ENCODE results near the gene RFX5. TPM values are rescaled to one million over a fixed set of nuclear protein-coding genes. Genes with fewer than 3 reads are reported as not detected.

The RFX5 gene
- total RNA-seq, 1 experiment from 2014 or later = 52.7 TPM

- Histone ChIP-seq H3K9me3 (ENCODE audit: control insufficient read depth in 1 of 2, insufficient read depth in 1 of 2, low read depth in 1 of 2, low read length in 2 of 2) (peaks cover 6 to 9% of the 10 kb centered on the region in 2 experiments; a peak in 2 of 4 replicates), H3K36me3 (ENCODE audit: control insufficient read depth in 1 of 2, insufficient read depth in 2 of 2, low read length in 2 of 2) (no peaks in the 10 kb centered on the region), H3K9ac (ENCODE audit: low read length) (no peak overlapping the region), H3K27me3 (ENCODE audit: insufficient read depth, low read length) (no peaks in the 10 kb centered on the region), H3K4me1 (ENCODE audit: control insufficient read depth in 1 of 2, insufficient read depth in 2 of 2, low read length in 2 of 2) (no peaks in the 10 kb centered on the region), H3K27ac (ENCODE audit: low read depth, low read length) (no peak overlapping the region), H3K4me2 (ENCODE audit: low read length) (no peak overlapping the region), H3K79me2 (ENCODE audit: insufficient read depth, low read length) (no peaks in the 10 kb centered on the region), H3K4me3 (replicated peaks in 1 of 2; ENCODE audit: low read depth in 1 of 2, low read length in 2 of 2) (no peak overlapping the region), H4K20me1 (ENCODE audit: insufficient read depth) (no peaks in the 10 kb centered on the region), H2AFZ (ENCODE audit: low read depth, low read length, poor library complexity, severe bottlenecking) (no peak overlapping the region), H3K9me2 (ENCODE audit: insufficient read depth) (no peaks in the 10 kb centered on the region)
- ATAC-seq (no peak), DNase-seq (ENCODE audit: low read depth, low spot score) (no peak)
- BruUV-seq (replicated peaks) = no TSS peak
- TF ChIP-seq CBX3 (IDR thresholded peaks at IDR 0.05; ENCODE audit: low read depth) (0 out of 2 replicates have a peak, but pooled peaks have one; percentile 19), RAD21 (IDR thresholded peaks at IDR 0.05; ENCODE audit: low read depth) (no peak)
- ChIA-PET POLR2A (no interaction called here), CTCF (no interaction called here), RAD21 (ENCODE audit: low non-redundant PET in 1 of 2, low total read pairs in 2 of 2, uncharacterized antibody in 2 of 2, unreplicated experiment in 2 of 2) (no interaction called here)
- intact Hi-C loops (cut with micrococcal nuclease) = no loop called here
Observed at GRCh38 chr1:151362308-151363155, 15.5 kb upstream of the RFX5 start.

GRCh38 chr1:151361883-151362282 is 14.8 kb upstream of the RFX5 start:
- Histone ChIP-seq H4K20me1 (ENCODE audit: insufficient read depth) (no peaks in the 10 kb centered on the region), H3K79me2 (ENCODE audit: insufficient read depth, low read length) (no peaks in the 10 kb centered on the region), H2AFZ (ENCODE audit: low read depth, low read length, poor library complexity, severe bottlenecking) (no peak overlapping the region), H3K4me3 (replicated peaks in 1 of 2; ENCODE audit: low read depth in 1 of 2, low read length in 2 of 2) (no peak overlapping the region), H3K36me3 (ENCODE audit: control insufficient read depth in 1 of 2, insufficient read depth in 2 of 2, low read length in 2 of 2) (no peaks in the 10 kb centered on the region), H3K9ac (ENCODE audit: low read length) (no peak overlapping the region), H3K4me2 (ENCODE audit: low read length) (no peak overlapping the region), H3K27me3 (ENCODE audit: insufficient read depth, low read length) (no peaks in the 10 kb centered on the region), H3K9me2 (ENCODE audit: insufficient read depth) (no peaks in the 10 kb centered on the region), H3K9me3 (ENCODE audit: control insufficient read depth in 1 of 2, insufficient read depth in 1 of 2, low read depth in 1 of 2, low read length in 2 of 2) (peaks cover 6 to 9% of the 10 kb centered on the region in 2 experiments; a peak in 2 of 4 replicates), H3K27ac (ENCODE audit: low read depth, low read length) (no peak overlapping the region), H3K4me1 (ENCODE audit: control insufficient read depth in 1 of 2, insufficient read depth in 2 of 2, low read length in 2 of 2) (no peaks in the 10 kb centered on the region)
- no TSS peak for BruUV-seq (replicated peaks)
- intact Hi-C loops (cut with micrococcal nuclease) = no loop called here
- RAD21 ChIA-PET (ENCODE audit: low non-redundant PET in 1 of 2, low total read pairs in 2 of 2, uncharacterized antibody in 2 of 2, unreplicated experiment in 2 of 2) = no interaction called here
- POLR2A ChIA-PET = no interaction called here
- ATAC-seq = no peak
- TF ChIP-seq CBX3 (IDR thresholded peaks at IDR 0.05; ENCODE audit: low read depth) (no peak), ZNF274 (IDR thresholded peaks at IDR 0.05; ENCODE audit: low read depth, low read length) (no peak), ZFX (IDR thresholded peaks at IDR 0.05) (no peak), EGR1 (IDR thresholded peaks at IDR 0.05; ENCODE audit: low read depth) (no peak), RAD21 (IDR thresholded peaks at IDR 0.05; ENCODE audit: low read depth) (no peak), CTCF (IDR thresholded peaks at IDR 0.05 in 2 of 3, conservative IDR thresholded peaks at IDR 0.05 in 1 of 3; ENCODE audit: borderline replicate concordance in 1 of 3, insufficient read depth in 1 of 3, low read depth in 2 of 3, low read length in 2 of 3) (no peak), SIN3A (IDR thresholded peaks at IDR 0.05; ENCODE audit: low read depth) (no peak), EZH2phosphoT487 (IDR thresholded peaks at IDR 0.05; ENCODE audit: borderline replicate concordance) (no peak), EZH2 (IDR thresholded peaks at IDR 0.05) (no peak), YY1 (IDR thresholded peaks at IDR 0.05; ENCODE audit: extremely low read depth, insufficient replicate concordance, low read depth, low read length) (no peak), FOSL1 (IDR thresholded peaks at IDR 0.05; ENCODE audit: low read depth) (no peak), JUND (IDR thresholded peaks at IDR 0.05) (no peak), TCF7L2 (IDR thresholded peaks at IDR 0.05; ENCODE audit: borderline replicate concordance, extremely low read depth, insufficient read depth, insufficient read length) (no peak), CEBPB (IDR thresholded peaks at IDR 0.05; ENCODE audit: low read depth) (no peak)
- TF ChIP-seq, protein P1, sequence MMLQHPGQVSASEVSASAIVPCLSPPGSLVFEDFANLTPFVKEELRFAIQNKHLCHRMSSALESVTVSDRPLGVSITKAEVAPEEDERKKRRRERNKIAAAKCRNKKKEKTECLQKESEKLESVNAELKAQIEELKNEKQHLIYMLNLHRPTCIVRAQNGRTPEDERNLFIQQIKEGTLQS (IDR thresholded peaks at IDR 0.05) = no peak
- no peak for DNase-seq (ENCODE audit: low read depth, low spot score)
- CTCF ChIA-PET = no interaction called here

Data from HCT116 (cell line).